ENCODE measurements around the gene PFKFB3.

The PFKFB3 gene

GRCh38 chr10:6173203-6173602 is 29.5 kb upstream of the PFKFB3 start:
- no peak overlapping the region for H3K27ac ChIP-seq
- TF ChIP-seq CTCF (conservative IDR thresholded peaks at IDR 0.05): no peak; the same call in 1 of the 2 replicates

- no peak for TF ChIP-seq CTCF (conservative IDR thresholded peaks at IDR 0.05)
- no peak overlapping the region for H3K27ac ChIP-seq
Observed at GRCh38 chr10:6174201-6174874, 28.4 kb upstream of the PFKFB3 start.

GRCh38 chr10:6175329-6176055 is 27.2 kb upstream of the PFKFB3 start:
- TF ChIP-seq CTCF (conservative IDR thresholded peaks at IDR 0.05): no peak
- no peak overlapping the region for H3K27ac ChIP-seq

GRCh38 chr10:6176691-6177231 is 26.0 kb upstream of the PFKFB3 start:
- H3K27ac ChIP-seq: no peak overlapping the region
- no peak for TF ChIP-seq CTCF (conservative IDR thresholded peaks at IDR 0.05)

- TF ChIP-seq CTCF (conservative IDR thresholded peaks at IDR 0.05): no peak
- H3K27ac ChIP-seq: no peak overlapping the region
Observed at GRCh38 chr10:6177880-6178281, 24.9 kb upstream of the PFKFB3 start.

GRCh38 chr10:6178581-6178980 is 24.2 kb upstream of the PFKFB3 start:
- no peak for TF ChIP-seq CTCF (conservative IDR thresholded peaks at IDR 0.05)
- H3K27ac ChIP-seq: no peak overlapping the region

- H3K27ac ChIP-seq: no peak overlapping the region
- TF ChIP-seq CTCF (conservative IDR thresholded peaks at IDR 0.05): no peak
Observed at GRCh38 chr10:6179078-6179477, 23.7 kb upstream of the PFKFB3 start.

All from VCaP (cell line).